ENCODE data around the gene THBD.

The THBD gene

GRCh38 chr20:23046431-23046830, 3.0 kb downstream of the THBD start:
- ATAC-seq (ENCODE audit: low read depth) (no peak), DNase-seq (ENCODE audit: low spot score) (no peak)
- Histone ChIP-seq H3K36me3 (ENCODE audit: low read depth) (peaks cover 24% of the 10 kb centered on the region), H3K4me3 (ENCODE audit: severe bottlenecking) (peak overlapping the region; percentile 42), H3K9me3 (ENCODE audit: severe bottlenecking) (no peaks in the 10 kb centered on the region), H3K27ac (ENCODE audit: poor library complexity, severe bottlenecking) (peak overlapping the region; percentile 66), H3K27me3 (ENCODE audit: insufficient read depth, poor library complexity, severe bottlenecking) (no peaks in the 10 kb centered on the region), H3K4me1 (ENCODE audit: insufficient read depth, poor library complexity, severe bottlenecking) (peaks cover 22% of the 10 kb centered on the region)
- no peak for TF ChIP-seq CTCF (IDR thresholded peaks at IDR 0.05; ENCODE audit: poor library complexity, severe bottlenecking)

DNA sequence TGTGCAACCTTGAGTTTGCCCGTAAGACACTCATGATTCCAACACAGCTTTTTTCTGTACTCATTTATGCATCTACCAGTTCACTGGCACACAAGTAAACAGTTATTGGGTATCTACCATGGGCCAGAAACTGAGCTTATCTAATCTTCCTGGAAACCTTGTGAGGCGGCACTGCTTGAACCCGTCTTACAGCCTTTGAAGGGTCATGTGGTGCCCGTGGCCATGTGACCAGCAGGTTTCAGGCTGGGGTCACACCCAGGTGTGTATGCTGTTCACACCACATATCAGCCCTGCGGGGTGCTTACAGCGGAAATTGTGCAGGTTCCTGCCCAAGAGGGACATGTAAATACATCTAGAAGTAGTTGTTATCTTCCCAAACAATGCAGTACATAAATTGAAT, 6.1 kb downstream of the THBD start:
- Histone ChIP-seq H3K9me3 (ENCODE audit: severe bottlenecking) (no peaks in the 10 kb centered on the region), H3K27ac (ENCODE audit: poor library complexity, severe bottlenecking) (no peak overlapping the region), H3K27me3 (ENCODE audit: insufficient read depth, poor library complexity, severe bottlenecking) (no peaks in the 10 kb centered on the region), H3K4me3 (ENCODE audit: severe bottlenecking) (no peak overlapping the region), H3K4me1 (ENCODE audit: insufficient read depth, poor library complexity, severe bottlenecking) (peaks cover 26% of the 10 kb centered on the region), H3K36me3 (ENCODE audit: low read depth) (peaks cover 24% of the 10 kb centered on the region)
- no peak for ATAC-seq (ENCODE audit: low read depth)
- no peak for DNase-seq (ENCODE audit: low spot score)
- TF ChIP-seq CTCF (IDR thresholded peaks at IDR 0.05; ENCODE audit: poor library complexity, severe bottlenecking): no peak

- no peak for TF ChIP-seq CTCF (IDR thresholded peaks at IDR 0.05; ENCODE audit: poor library complexity, severe bottlenecking)
- no peak for DNase-seq (ENCODE audit: low spot score)
- Histone ChIP-seq H3K4me3 (ENCODE audit: severe bottlenecking) (no peak overlapping the region), H3K27ac (ENCODE audit: poor library complexity, severe bottlenecking) (no peak overlapping the region), H3K36me3 (ENCODE audit: low read depth) (peaks cover 21% of the 10 kb centered on the region), H3K9me3 (ENCODE audit: severe bottlenecking) (no peaks in the 10 kb centered on the region), H3K4me1 (ENCODE audit: insufficient read depth, poor library complexity, severe bottlenecking) (peaks cover 22% of the 10 kb centered on the region), H3K27me3 (ENCODE audit: insufficient read depth, poor library complexity, severe bottlenecking) (no peaks in the 10 kb centered on the region)
- ATAC-seq (ENCODE audit: low read depth): no peak
These were observed 7.2 kb downstream of the THBD start for GRCh38 chr20:23042270-23042669.

GRCh38 chr20:23039885-23040508, 9.5 kb downstream of the THBD start:
- TF ChIP-seq CTCF (IDR thresholded peaks at IDR 0.05; ENCODE audit: poor library complexity, severe bottlenecking): no peak
- no peaks in the 10 kb centered on the region for H3K36me3 ChIP-seq (ENCODE audit: low read depth)
- no peak for DNase-seq (ENCODE audit: low spot score)
- H3K4me3 ChIP-seq (ENCODE audit: severe bottlenecking): no peak overlapping the region
- H3K27me3 ChIP-seq (ENCODE audit: insufficient read depth, poor library complexity, severe bottlenecking): no peaks in the 10 kb centered on the region
- H3K9me3 ChIP-seq (ENCODE audit: severe bottlenecking): no peaks in the 10 kb centered on the region
- peak; percentile 78 for ATAC-seq (ENCODE audit: low read depth)
- peak overlapping the region; percentile 28 for H3K27ac ChIP-seq (ENCODE audit: poor library complexity, severe bottlenecking)
- H3K4me1 ChIP-seq (ENCODE audit: insufficient read depth, poor library complexity, severe bottlenecking): peaks cover 4% of the 10 kb centered on the region

GRCh38 chr20:23039136-23039875, 10.2 kb downstream of the THBD start:
- H3K9me3 ChIP-seq (ENCODE audit: severe bottlenecking): no peaks in the 10 kb centered on the region
- peaks cover 4% of the 10 kb centered on the region for H3K4me1 ChIP-seq (ENCODE audit: insufficient read depth, poor library complexity, severe bottlenecking)
- peak overlapping the region; percentile 28 for H3K27ac ChIP-seq (ENCODE audit: poor library complexity, severe bottlenecking)
- TF ChIP-seq CTCF (IDR thresholded peaks at IDR 0.05; ENCODE audit: poor library complexity, severe bottlenecking): no peak
- ATAC-seq (ENCODE audit: low read depth): peak; percentile 5; the same call in 2 of the 3 replicates
- no peak overlapping the region for H3K4me3 ChIP-seq (ENCODE audit: severe bottlenecking)
- H3K36me3 ChIP-seq (ENCODE audit: low read depth): no peaks in the 10 kb centered on the region
- no peak for DNase-seq (ENCODE audit: low spot score)
- H3K27me3 ChIP-seq (ENCODE audit: insufficient read depth, poor library complexity, severe bottlenecking): no peaks in the 10 kb centered on the region
